COLO829 (cell line): ENCODE results near the gene ANTXR1.
"Not testable (repeated sequence)": the region's sequence is repeated elsewhere in the genome, so short reads cannot be mapped to it uniquely, and the experiment has no call there.

Experiments
- DNase-seq: peaks from one replicate; pipeline ENCODE4 v3.0.0; 2012; ENCODE audit warnings: low spot score

The ANTXR1 gene

DNA sequence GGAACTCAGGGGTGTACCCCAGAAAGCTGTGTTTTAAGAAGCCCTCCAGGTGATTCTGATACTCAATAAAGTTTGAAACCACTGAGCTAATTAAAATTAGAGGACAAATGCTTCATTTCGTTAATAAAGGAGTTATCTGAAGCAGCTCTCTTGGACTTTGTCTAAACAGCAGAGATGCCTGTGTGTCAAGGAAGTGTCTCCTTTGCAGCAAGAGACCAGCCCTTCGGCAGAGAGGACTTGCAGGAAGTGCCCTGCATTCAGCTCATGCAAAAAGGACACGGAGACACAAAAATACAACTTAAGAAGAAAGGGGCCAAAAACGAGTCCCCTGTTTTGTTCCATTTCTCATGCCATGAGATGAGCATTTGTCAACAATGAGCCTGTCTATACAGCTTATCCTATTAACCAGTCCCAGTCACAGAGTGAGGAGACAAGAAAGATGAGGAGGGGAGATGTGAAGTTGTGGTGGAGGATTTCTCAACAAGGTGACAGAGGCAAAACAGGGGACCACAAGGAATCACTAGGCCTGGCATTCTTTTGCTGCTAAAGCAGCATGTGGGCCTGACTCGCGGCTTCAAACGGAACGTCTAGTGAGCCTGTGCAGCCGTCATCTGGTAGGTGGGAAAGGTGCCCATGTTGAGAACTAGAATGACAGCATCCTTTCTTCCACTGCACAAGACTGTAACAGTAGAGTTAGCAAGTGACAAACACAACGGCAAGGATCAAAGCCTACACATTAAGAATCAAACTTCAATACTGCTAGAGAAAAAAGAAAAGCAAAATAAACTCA, 152.3 kb downstream of the ANTXR1 start:
- DNase-seq = no peak

- DNase-seq = no peak
Observed at GRCh38 chr2:69166465-69166811, 153.5 kb downstream of the ANTXR1 start.

GRCh38 chr2:69166812-69167468, 154.0 kb downstream of the ANTXR1 start:
- DNase-seq = peak; percentile 32

DNA sequence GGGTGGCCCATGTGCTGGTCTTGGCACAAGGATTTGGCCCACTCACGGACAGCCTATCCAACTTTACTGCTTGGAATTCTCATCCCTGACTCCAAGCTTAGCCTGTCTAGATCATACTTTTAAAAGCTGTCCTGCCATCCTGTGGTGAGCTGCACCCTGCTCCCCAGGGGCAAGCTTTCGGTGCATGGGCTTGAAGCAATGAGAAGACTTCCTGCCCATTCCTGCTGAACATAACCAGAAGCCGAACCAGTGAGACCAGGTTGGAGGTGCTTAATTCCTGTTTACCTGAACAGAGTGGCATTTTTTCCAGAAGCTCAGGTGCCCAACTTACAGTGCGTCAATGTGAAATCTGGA, 154.5 kb downstream of the ANTXR1 start:
- no peak for DNase-seq

DNA sequence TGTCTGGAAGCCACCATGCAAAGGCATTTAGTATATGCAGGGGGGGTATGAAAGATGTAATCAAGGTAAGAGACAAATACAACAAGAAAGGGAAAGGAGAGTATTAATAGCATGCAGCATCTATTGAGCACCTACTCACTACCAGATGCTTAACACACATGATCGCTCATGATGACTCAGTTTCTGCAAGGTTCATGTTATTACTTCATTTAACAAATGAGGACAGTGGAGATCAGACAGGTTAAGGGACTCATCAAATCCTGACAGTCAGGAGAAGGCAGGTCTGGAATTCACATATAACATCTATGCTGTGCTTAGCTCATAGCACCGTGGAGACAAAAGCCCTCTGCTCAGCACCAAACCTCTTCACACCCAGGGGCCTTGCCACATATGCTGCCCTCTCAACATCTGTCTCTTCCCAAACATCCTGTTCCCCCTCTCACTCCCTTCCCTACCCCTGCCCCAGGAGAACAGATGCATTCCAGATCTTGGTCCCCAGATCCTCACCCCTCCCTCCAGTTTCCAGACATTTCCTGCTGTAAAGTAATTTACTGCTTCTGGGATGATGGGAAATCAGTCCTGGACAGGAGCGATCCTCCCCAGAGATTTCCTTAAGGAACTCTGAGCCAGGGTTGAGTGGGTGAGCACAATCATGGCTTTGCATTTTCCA, 155.3 kb downstream of the ANTXR1 start:
- no peak for DNase-seq

GRCh38 chr2:69168950-69169654, 156.1 kb downstream of the ANTXR1 start:
- no peak for DNase-seq

DNA sequence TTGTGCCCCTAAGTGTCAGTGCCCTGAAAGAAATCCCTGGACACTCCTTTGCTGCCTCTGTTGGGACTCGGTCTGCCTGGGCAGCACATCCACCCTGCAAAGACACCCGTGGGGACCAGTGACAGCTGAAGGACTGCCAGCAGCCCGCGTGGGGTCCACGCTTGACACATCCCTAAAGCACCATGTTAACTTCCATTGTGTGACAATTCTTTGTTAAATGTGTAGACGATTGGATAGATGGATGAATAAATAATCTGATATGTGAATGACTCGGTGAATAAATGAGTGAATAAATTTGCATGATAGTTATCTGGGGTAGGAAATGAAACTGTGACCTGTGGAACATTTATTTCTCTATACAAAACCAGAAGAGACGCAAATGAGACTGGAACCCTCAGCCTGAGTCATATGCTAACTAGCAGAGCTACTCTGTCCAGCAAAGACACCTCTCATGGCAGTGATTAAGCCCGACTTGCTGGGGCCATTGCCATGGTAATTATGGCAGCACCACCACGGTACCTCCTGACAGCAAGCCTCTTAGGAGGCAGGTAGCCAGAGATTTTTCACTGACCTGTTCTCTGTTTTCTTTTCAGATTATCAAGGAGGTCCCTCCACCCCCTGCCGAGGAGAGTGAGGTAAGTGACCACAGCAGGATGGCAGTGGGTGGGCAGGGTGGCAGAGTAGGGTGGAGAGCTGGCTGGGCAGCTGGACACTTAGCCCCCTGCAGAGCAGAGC, 156.8 kb downstream of the ANTXR1 start:
- no peak for DNase-seq

- no peak for DNase-seq
Observed at GRCh38 chr2:69170661-69171060, 157.7 kb downstream of the ANTXR1 start.

GRCh38 chr2:69171116-69171896, 158.3 kb downstream of the ANTXR1 start:
- no peak for DNase-seq

DNA sequence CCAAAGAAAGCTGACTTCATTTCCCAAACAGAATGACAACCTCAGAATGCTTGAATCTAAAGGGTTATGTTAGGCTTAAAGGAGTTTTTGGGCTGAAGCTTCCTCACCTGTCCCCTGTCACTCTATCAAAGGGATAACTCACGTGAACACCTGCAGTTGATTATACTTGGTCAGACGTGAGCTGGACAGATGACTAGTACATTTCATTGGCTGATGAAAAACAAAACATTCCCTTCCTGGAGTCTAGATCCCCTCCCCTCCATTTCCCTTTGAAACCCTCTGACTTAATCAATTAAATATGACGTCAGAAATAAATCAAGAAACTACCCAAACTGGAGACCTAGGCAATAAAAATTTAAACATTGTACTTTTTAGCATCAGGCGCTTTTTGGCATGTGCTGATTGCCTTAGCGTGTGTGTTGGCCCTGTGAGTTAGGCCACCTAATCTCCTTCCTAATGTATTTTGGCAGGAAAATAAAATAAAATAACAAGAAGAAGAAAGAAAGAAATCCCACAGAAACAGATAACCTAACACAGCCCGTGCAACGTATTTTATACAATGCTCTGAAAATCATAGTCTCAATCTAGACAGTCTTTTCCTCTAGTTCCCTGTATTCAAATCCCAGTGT, 159.0 kb downstream of the ANTXR1 start:
- no peak for DNase-seq

DNA sequence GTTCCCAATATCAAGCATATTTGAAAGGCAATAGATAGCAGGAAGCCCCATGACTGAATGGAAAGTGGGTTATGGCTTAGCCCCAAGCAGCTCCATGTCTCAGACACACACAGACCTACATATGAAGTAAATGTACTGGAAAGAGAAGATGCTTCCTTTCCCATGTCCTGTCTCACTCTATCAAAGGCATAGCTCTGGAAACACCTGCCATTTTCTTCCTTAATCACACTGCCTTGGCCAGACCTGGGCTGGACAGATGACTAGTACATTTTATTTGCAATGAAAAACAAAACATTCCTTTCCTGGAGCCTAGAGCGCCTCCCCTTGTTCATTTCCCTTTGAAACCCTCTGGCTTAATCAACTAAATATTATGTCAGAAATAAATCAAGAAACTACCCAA, 160.7 kb downstream of the ANTXR1 start:
- no peak for DNase-seq

DNA sequence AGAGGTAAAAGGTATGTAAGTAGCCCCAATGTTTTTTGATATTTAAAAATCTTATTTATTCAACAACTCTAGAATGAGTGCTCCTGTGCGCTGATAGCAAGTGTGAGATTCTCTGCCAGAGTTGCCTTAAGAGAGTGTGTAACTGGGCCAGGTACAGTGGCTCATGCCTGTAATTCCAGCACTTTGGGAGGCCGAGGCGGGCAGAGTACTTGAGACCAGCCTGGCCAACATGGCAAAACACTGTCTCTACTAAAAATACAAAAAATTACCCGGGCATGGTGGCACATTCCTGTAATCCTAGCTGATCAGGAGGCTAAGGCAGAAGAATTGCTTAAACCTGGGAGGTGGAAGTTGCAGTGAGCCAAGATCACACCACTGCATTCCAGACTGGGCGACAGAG, 161.2 kb downstream of the ANTXR1 start:
- not testable (repeated sequence) for DNase-seq

DNA sequence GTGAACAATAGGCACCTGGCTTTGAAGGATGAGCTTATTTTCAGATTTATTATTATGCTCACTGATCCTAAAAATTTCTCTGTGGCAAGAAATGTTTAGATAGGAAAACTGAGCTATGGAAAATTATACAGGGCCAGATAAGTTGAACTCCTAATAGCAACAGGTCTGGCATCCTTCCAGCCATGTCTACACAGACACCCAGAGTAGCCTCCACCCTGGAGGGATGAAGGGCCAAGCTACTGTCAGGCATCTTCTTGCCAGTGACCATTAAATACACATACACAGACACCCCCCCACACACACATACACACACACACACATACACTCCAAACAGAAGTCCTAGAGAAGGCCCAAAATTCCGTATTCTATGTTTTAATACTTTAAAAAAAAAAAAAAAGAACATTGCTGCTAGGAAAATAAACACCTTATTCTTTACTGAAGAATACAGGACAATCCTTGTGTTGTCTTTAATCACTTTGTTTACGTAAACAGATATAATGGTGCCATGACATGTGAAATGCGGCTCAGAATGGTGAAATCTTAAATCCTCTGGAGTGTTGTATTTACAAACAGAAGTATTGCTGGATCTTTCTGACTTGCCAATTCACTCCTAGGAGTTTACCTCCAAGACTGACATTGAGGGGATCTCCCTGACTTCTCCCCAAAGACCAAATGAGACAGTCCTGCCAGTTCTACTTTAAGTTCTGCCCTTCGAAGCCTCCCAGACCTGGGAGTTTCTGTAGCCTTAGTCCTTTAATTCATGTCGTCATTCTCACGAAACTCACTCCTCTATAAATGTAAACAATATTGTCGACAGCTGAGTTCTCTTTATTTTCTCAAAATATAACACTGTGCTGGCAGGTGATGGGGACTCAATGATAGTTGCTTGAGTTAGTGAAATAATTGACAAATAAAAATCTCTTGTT, 163.1 kb downstream of the ANTXR1 start:
- DNase-seq = no peak

DNA sequence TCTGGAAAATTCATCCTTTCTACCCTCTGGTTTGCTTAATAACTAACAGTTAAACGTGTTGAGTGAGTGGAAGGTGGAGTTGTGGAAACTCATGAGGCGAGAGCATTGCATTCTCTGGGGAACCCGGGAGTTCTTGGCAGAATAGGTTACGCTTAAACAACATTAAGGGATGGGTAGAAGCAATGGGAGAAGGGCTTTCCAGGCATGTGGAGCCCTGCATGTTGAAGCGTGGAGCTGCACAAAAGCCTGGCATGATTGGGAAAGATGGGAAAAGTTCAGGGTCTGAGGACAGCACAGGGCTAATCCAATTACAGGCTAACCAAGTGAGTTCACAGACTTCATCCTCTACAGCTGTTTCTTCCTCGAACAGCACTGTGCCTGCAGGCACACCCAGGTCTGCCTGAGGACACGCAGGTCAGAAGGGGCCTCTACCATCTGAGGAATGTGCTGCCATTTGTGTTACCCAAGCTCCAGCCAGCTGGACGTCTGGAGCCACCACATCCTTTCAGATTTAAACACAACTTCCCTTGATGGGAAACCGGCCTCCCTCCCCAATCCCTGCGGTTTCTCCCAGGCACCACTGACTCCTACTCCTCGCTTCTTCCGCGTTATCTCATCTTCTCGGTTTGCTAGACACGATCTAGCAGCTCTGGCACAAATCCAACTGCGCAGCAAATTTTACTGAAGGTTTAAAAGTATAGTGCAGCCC, 164.2 kb downstream of the ANTXR1 start:
- no peak for DNase-seq

DNA sequence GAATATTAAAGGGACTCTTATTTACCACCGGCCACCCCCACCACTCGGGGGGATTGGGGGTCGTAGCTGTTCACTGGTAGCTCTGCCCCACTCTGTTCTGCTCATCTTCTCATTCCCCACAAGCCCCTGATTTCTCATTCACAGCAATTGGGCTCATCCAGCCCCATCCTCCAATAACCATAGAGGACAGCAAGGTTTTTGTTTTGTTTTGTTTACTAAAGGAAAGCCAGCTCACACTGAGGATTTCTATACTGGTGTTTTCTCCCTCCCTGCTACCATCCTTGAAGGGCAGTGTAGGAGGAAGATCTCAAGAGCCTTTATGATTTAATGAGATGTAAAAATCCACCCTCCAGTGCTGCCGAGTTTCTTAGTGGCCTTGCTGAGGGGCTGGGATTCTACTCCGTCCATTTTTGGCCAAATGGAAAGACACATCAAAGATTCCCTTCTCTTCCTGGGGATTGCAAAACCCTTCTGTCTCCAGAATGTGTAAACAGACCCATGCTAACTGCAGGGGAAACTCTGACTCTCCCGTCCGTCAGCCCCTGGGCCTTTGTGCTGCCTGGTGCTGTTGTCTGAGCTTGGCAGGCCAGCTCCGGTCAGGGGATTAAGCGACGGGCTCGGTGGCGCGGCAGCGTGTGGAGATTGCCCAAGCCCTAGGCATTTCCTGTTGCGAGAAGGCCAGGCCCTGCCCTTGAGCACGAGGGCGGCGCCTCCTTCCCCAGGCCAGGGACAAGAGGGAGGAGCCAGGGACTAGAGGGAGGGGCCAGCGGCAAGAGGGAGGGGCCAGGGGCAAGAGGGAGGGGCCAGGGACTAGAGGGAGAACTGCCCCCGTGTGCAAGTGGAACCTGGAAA, 165.0 kb downstream of the ANTXR1 start:
- DNase-seq = peak; percentile 81

DNA sequence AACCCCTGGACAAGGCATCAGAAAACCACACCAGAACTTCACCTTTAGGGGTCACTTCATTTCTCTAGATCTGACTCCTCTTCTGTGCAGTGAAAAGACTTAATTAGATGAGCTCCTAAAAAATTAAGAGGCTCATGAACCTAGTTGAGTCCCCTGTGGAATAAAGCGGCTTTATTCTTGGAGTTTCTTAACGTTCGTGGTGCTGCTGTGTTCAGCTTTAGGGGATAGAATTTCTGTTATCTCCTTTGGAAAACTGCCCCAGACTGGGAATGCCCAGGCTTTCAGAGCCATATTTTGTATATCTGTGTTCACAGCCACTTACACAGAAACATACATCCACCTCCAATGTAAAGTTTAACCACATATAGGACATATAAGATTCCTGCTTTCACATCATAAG, 165.8 kb downstream of the ANTXR1 start:
- no peak for DNase-seq

- DNase-seq = no peak
Observed at GRCh38 chr2:69180227-69180626, 167.2 kb downstream of the ANTXR1 start.

DNA sequence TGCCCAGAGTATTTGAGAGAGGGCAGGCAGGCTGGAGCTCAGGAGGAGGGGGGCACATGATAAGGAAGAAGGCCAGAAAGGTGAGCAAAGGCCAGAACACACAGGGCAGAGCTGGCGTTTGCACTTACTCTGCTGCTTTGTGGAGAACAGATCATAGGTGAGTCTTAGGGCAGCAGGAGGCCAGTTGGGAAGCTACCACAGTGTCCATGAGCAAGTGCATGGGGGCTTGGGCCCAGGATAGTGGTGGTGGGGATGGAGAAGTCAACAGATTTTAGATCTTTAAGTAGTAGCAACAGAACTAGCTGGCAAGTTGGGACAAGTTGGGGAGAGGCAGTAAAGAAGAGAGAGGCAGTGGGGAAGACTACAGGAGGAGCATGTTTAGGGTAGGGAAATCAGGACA, 168.0 kb downstream of the ANTXR1 start:
- no peak for DNase-seq
